Breast epithelium (tissue), 4 donors: ENCODE results near the gene PATZ1. TPM values are rescaled to one million over a fixed set of nuclear protein-coding genes. Genes with fewer than 3 reads are reported as not detected.
"Not testable (repeated sequence)": the region's sequence is repeated elsewhere in the genome, so short reads cannot be mapped to it uniquely, and the experiment has no call there.

Experiments
- DNase-seq, 2 donors: peaks; one replicate each; pipeline ENCODE4 v3.0.0-alpha.2; 2019; ENCODE audit warnings: low spot score in 2 of 2
- H3K27ac ChIP-seq, 2 donors: fragments of 200-600 bp; sonication (generic) in 1 of 2; one replicate each; pipeline ENCODE4 v1.5.1; 2016 to 2019; ENCODE audit warnings: mild to moderate bottlenecking in 1 of 2
- H3K27me3 ChIP-seq, 2 donors: fragments of 200-600 bp; sonication (generic) in 1 of 2; one replicate each; pipeline versions ENCODE4 v1.5.1 to v1.6.0; 2017 to 2019; ENCODE audit warnings: control low read depth in 1 of 2, mild to moderate bottlenecking in 1 of 2
- H3K36me3 ChIP-seq: fragments of 200-600 bp; one replicate; pipeline ENCODE4 v1.5.1; 2019
- H3K4me1 ChIP-seq, 2 donors: fragments of 200-600 bp; sonication (generic); one replicate each; pipeline ENCODE4 v1.5.1; 2016 to 2019; ENCODE audit warnings: control low read depth in 1 of 2
- H3K4me3 ChIP-seq, 3 donors: fragments of 200-600 bp; sonication (generic); 1 replicate in 2 of 3; 2 replicates in 1 of 3; pipeline ENCODE4 v1.5.1; 2016 to 2019; ENCODE audit warnings: mild to moderate bottlenecking in 3 of 3, moderate library complexity in 2 of 3
- H3K9me3 ChIP-seq, 2 donors: fragments of 200-600 bp; sonication (generic) in 1 of 2; one replicate each; pipeline ENCODE4 v1.5.1; 2016 to 2019; ENCODE audit warnings: control low read depth in 1 of 2
- CTCF ChIP-seq, 3 donors: fragments of 450-650 bp; IDR thresholded peaks; one replicate each; pipeline ENCODE4 v1.5.1; 2016 to 2017; ENCODE audit warnings: antibody characterized with exemption in 3 of 3, mild to moderate bottlenecking in 3 of 3, moderate library complexity in 3 of 3
- POLR2A ChIP-seq: fragments of 450-650 bp; IDR thresholded peaks from one replicate; pipeline ENCODE4 v1.6.1; 2016; ENCODE audit warnings: antibody characterized with exemption, mild to moderate bottlenecking, moderate library complexity
- POLR2AphosphoS5 ChIP-seq, 3 donors: sonication (generic); formaldehyde crosslinking; IDR thresholded peaks; one replicate each; pipeline ENCODE4 v1.6.1; 2017; ENCODE audit warnings: antibody characterized with exemption in 3 of 3
- intact Hi-C: fragments of 100-400 bp; cut with DNase I; formaldehyde crosslinking; loops from one replicate; pipeline ENCODE4 v1.15.1; 2023; ENCODE audit warnings: low total_unique reads
- total RNA-seq, 3 donors: library from RNA; depleted of rRNA; stranded (reverse); fragments of >200 nt; gene quantifications; one replicate each; pipeline ENCODE4 v1.1.0, GENCODE V29; 2016

PATZ1 gene
- total RNA-seq, 3 donors from 2014 or later, result 15.4 to 49.6 (median 40.6) TPM

- peak overlapping the region in 1 of 2 donors; percentile 32 for H3K27ac ChIP-seq
- H3K27me3 ChIP-seq, result no peaks in the 10 kb centered on the region
- no peaks in the 10 kb centered on the region for H3K4me1 ChIP-seq
- intact Hi-C loops, result no loop called here
- no peaks in the 10 kb centered on the region for H3K36me3 ChIP-seq
- H3K4me3 ChIP-seq, result no peak overlapping the region
- no peaks in the 10 kb centered on the region for H3K9me3 ChIP-seq
- no peak for DNase-seq
- TF ChIP-seq CTCF (IDR thresholded peaks at IDR 0.05) (no peak), POLR2A (no peak), POLR2AphosphoS5 (IDR thresholded peaks at IDR 0.05) (no peak)
These were observed 18.2 kb downstream of the PATZ1 start for GRCh38 chr22:31327806-31328543.

- H3K9me3 ChIP-seq, result no peaks in the 10 kb centered on the region
- H3K4me3 ChIP-seq, result no peak overlapping the region
- no peaks in the 10 kb centered on the region for H3K27me3 ChIP-seq
- TF ChIP-seq POLR2A (no peak), CTCF (IDR thresholded peaks at IDR 0.05) (no peak), POLR2AphosphoS5 (IDR thresholded peaks at IDR 0.05) (no peak)
- H3K36me3 ChIP-seq, result no peaks in the 10 kb centered on the region
- no peak for DNase-seq
- no peaks in the 10 kb centered on the region for H3K4me1 ChIP-seq
- H3K27ac ChIP-seq, result no peak overlapping the region
- intact Hi-C loops, result no loop called here
These were observed 19.3 kb downstream of the PATZ1 start for GRCh38 chr22:31326877-31327276.

DNA sequence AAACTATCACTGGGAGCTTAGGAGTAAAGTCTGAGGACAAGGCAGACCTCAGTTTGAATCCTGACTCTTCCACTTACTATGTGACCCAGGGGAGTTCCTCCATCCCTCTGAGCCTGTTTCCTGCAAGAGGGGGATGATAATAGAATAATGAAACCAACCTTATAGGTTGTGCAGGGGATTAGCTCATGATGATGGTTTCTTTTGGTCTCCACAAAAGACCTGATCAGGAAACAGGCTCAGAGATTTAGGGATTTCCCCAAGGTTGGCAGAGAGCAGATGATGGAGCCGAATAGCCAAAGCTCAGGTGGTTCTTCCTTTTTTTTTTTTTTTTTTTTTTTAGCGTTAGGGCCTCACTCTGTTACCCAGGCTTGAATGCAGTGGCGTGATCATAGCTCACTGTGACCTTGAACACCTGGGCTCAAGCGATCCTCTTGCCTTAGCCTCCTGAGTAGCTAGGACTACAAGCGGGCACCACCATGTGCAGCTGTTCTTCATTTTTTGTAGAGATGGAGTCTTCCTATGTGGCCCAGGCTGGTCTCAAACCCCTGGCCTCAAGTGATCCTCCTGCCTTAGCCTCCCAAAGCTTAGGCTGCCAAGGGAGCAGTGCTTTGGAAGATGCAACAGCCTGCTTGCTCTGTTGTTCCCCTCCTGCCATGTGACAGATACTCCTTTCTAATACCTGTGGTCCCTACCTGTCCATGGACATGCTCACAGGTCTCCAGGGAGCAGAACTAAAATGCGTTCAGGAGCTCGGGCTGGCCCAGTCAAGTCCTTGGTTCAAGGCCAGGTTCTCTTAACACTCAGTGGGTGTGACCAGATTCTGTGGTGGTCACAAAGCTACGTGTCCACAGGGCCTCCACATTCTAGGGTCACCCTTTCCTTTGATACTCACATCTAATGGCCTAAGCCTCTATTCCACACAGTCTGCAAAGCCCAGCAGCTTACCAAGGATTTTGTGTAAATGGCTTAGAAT lies 22.3 kb downstream of the PATZ1 start:
- no peak for DNase-seq
- Histone ChIP-seq H3K4me3 (no peak overlapping the region), H3K36me3 (no peaks in the 10 kb centered on the region), H3K4me1 (no peaks in the 10 kb centered on the region), H3K9me3 (no peaks in the 10 kb centered on the region), H3K27me3 (no peaks in the 10 kb centered on the region), H3K27ac (peak overlapping the region in 1 of 2 donors; percentile 8)
- TF ChIP-seq POLR2AphosphoS5 (IDR thresholded peaks at IDR 0.05) (no peak), CTCF (IDR thresholded peaks at IDR 0.05) (no peak), POLR2A (no peak)
- intact Hi-C loops, result no loop called here

GRCh38 chr22:31321421-31321820 lies 24.7 kb downstream of the PATZ1 start:
- no peaks in the 10 kb centered on the region for H3K36me3 ChIP-seq
- H3K27ac ChIP-seq, result peak overlapping the region; percentile 50 to 78
- intact Hi-C loops, result no loop called here
- H3K9me3 ChIP-seq, result no peaks in the 10 kb centered on the region
- no peaks in the 10 kb centered on the region for H3K27me3 ChIP-seq
- H3K4me3 ChIP-seq, result no peak overlapping the region
- TF ChIP-seq CTCF (IDR thresholded peaks at IDR 0.05) (no peak), POLR2AphosphoS5 (IDR thresholded peaks at IDR 0.05) (no peak), POLR2A (no peak)
- no peaks in the 10 kb centered on the region for H3K4me1 ChIP-seq
- peak in 1 of 2 donors; percentile 32 for DNase-seq

GRCh38 chr22:31314220-31314619 lies 31.9 kb downstream of the PATZ1 start:
- DNase-seq, intact Hi-C loops, H3K4me1 ChIP-seq, H3K27me3 ChIP-seq, H3K36me3 ChIP-seq, H3K9me3 ChIP-seq, H3K4me3 ChIP-seq: not testable (repeated sequence)
- H3K27ac ChIP-seq, result peak overlapping the region; percentile 92 to 94
